Glutamatergic neuron (in vitro differentiated cells): Measurements from ENCODE around the gene PSMB1. TPM values are rescaled to one million over a fixed set of nuclear protein-coding genes. Genes with fewer than 3 reads are reported as not detected.

Experiments used
- DNase-seq: peaks from one replicate; pipeline ENCODE4 v3.0.0; 2022
- H3K27ac Mint-ChIP-seq: one replicate; pipeline ENCODE4 v1.8.0; 2020; ENCODE audit warnings: mild to moderate bottlenecking, mixed read lengths, inconsistent platforms; ENCODE audit not compliant: unreplicated experiment
- H3K27me3 Mint-ChIP-seq: one replicate; pipeline ENCODE4 v1.8.0; 2020; ENCODE audit warnings: mild to moderate bottlenecking, moderate library complexity, mixed read lengths, inconsistent platforms; ENCODE audit not compliant: unreplicated experiment
- H3K36me3 Mint-ChIP-seq: one replicate; pipeline ENCODE4 v1.8.0; 2020; ENCODE audit warnings: mild to moderate bottlenecking, mixed read lengths, inconsistent platforms; ENCODE audit not compliant: unreplicated experiment
- H3K4me1 Mint-ChIP-seq: one replicate; pipeline ENCODE4 v1.8.0; 2020; ENCODE audit warnings: mild to moderate bottlenecking, low read depth, mixed read lengths, inconsistent platforms; ENCODE audit not compliant: unreplicated experiment
- H3K4me3 Mint-ChIP-seq: one replicate; pipeline ENCODE4 v1.8.0; 2020; ENCODE audit warnings: mild to moderate bottlenecking, mixed read lengths, inconsistent platforms; ENCODE audit not compliant: unreplicated experiment
- H3K9me3 Mint-ChIP-seq: one replicate; pipeline ENCODE4 v1.8.0; 2020; ENCODE audit warnings: mild to moderate bottlenecking, moderate library complexity, mixed read lengths, inconsistent platforms; ENCODE audit not compliant: unreplicated experiment
- total RNA-seq: library from RNA; stranded (reverse); fragmentation: NEBNext Ultra II Directional; extraction: Animal tissue kit (Norgen Biotek cat#: 25700); gene quantifications from one replicate; pipeline ENCODE4 v1.2.1, GENCODE V29; 2021; ENCODE audit not compliant: unreplicated experiment
- TF ChIP-seq, protein P1 (sequence below): fragments of 200-600 bp; sonication (generic); IDR thresholded peaks from one replicate; pipeline ENCODE4 v1.5.0; 2021; ENCODE audit not compliant: partially characterized antibody, unreplicated experiment

PSMB1 gene
- total RNA-seq, 1 donor from 2014 or later: 149 TPM

DNA sequence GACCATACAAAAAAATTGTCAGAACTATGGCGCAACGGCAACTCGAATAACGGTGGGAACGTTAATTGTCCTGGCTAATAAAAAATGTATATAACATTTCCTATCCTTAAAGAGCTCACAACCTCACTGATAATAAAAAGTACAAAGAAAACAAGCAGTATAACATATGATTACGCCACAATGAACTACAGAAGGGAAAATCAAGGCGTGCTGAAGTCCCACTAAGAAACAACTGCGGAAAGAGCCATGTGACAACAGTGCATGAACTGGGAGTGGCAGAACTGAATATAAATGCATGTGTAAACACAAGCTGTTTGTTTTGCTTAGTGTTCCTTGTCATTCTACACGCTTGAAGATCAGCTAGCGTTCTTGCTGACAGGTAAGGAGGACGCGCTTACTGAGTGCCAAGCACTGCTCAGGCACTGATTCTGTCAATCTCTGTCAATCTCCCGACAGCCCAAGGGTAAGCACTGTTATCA, 466 bp upstream of the PSMB1 start:
- DNase-seq: no peak
- TF ChIP-seq, protein P1, sequence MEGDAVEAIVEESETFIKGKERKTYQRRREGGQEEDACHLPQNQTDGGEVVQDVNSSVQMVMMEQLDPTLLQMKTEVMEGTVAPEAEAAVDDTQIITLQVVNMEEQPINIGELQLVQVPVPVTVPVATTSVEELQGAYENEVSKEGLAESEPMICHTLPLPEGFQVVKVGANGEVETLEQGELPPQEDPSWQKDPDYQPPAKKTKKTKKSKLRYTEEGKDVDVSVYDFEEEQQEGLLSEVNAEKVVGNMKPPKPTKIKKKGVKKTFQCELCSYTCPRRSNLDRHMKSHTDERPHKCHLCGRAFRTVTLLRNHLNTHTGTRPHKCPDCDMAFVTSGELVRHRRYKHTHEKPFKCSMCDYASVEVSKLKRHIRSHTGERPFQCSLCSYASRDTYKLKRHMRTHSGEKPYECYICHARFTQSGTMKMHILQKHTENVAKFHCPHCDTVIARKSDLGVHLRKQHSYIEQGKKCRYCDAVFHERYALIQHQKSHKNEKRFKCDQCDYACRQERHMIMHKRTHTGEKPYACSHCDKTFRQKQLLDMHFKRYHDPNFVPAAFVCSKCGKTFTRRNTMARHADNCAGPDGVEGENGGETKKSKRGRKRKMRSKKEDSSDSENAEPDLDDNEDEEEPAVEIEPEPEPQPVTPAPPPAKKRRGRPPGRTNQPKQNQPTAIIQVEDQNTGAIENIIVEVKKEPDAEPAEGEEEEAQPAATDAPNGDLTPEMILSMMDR: no peak
- no peaks in the 10 kb centered on the region for H3K9me3 Mint-ChIP-seq
- peaks cover 12% of the 10 kb centered on the region for H3K4me1 Mint-ChIP-seq
- no peak overlapping the region for H3K4me3 Mint-ChIP-seq
- no peak overlapping the region for H3K27ac Mint-ChIP-seq
- H3K36me3 Mint-ChIP-seq: no peaks in the 10 kb centered on the region
- peaks cover 2% of the 10 kb centered on the region for H3K27me3 Mint-ChIP-seq

DNA sequence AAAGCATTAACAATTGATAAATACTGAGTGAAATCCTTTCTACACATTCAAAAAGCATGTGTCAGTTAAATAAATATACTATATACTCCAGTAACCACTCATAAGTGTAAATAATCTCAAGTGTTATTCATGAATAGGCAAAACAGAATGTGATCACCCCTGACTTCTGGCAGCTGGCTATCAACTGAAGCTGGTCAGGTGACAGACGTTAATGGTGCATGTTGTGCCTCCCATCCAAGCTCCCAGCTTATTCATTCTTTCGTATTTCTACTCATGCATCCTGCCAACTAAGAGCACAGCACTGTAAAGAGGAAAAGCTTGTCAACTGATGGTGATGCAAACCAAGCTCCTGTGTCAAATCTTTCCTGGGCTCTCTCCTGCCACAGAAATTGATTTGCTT, 7.7 kb downstream of the PSMB1 start:
- TF ChIP-seq, protein P1: no peak
- no peaks in the 10 kb centered on the region for H3K9me3 Mint-ChIP-seq
- H3K27me3 Mint-ChIP-seq: peaks cover 2% of the 10 kb centered on the region
- no peak for DNase-seq
- no peak overlapping the region for H3K27ac Mint-ChIP-seq
- H3K36me3 Mint-ChIP-seq: no peaks in the 10 kb centered on the region
- H3K4me3 Mint-ChIP-seq: no peak overlapping the region
- H3K4me1 Mint-ChIP-seq: peaks cover 6% of the 10 kb centered on the region

DNA sequence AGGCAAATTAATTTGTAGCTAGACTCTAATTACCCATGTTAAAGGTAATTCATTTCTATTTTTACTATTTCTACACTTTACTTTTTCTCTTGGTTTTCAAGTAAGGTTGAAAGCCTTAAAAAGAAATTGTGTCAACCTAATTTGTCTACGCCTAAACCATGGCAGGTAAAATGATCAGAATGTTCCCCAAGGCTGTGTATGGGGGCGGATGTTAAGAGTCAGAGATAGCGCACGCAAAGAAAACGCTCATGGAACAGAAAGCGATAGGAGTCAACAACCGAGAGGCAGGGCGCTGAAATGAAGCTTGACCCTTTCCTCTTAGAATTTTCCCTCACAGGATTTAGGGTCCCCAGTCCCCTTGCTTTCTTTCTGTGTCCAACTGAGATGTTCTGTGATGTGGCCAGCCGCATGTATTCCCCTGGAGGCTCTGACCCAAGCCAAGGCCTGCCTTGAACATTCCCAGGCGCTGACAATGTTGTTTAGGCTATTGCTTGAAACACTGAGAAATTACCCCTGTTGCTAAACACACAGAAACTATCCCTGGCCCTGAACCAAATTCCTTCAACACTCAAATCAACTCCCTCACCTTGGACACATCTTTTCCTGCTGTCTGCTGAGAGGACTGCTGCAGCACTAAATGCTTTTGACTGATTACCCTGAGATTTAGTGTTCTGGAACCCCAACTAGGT, 10.9 kb downstream of the PSMB1 start:
- no peaks in the 10 kb centered on the region for H3K36me3 Mint-ChIP-seq
- peaks cover 2% of the 10 kb centered on the region for H3K27me3 Mint-ChIP-seq
- no peak overlapping the region for H3K4me3 Mint-ChIP-seq
- TF ChIP-seq, protein P1: no peak
- no peak for DNase-seq
- no peaks in the 10 kb centered on the region for H3K9me3 Mint-ChIP-seq
- no peak overlapping the region for H3K27ac Mint-ChIP-seq
- H3K4me1 Mint-ChIP-seq: no peaks in the 10 kb centered on the region

DNA sequence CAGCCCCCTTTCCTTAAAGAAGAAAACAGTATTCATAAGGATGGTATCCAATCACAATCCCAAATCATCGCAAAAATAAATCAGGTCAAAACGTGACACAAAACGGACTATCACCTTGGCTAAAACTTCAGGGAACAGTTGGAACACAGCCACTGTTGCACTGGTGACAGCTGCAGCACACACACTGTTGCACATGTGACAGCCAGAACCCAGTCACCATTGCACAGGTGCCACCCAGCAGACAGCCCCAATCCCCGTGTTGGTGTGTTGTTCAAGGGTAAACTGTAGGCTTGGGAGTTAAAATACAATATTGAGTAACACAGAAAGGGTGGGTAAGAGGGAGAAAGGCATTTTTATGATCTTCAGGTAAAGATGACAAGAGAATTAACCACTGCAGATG, 15.8 kb downstream of the PSMB1 start:
- H3K27ac Mint-ChIP-seq: no peak overlapping the region
- no peak overlapping the region for H3K4me3 Mint-ChIP-seq
- no peaks in the 10 kb centered on the region for H3K36me3 Mint-ChIP-seq
- peaks cover 2% of the 10 kb centered on the region for H3K27me3 Mint-ChIP-seq
- TF ChIP-seq, protein P1: no peak
- no peak for DNase-seq
- no peaks in the 10 kb centered on the region for H3K9me3 Mint-ChIP-seq
- no peaks in the 10 kb centered on the region for H3K4me1 Mint-ChIP-seq

DNA sequence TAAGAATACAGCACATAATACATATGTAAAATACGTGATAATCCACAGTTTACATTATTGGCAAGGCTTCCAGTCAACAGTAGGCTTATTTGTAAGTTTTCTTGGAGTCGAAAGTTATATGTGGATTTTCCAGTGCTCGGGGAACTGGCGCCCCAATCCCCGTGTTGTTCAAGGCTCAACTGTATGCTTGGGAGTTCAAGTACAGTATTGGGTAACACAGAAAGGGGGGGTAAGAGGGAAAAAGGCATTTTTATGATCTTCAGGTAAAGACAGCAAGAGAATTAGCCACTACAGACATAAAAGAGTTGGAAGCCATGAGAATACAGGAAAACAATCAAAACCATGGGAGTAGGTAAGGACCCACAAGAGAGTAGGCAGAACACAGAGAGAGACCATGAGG, 16.4 kb downstream of the PSMB1 start:
- no peak for DNase-seq
- Mint-ChIP-seq H3K27me3 (peaks cover 2% of the 10 kb centered on the region), H3K9me3 (no peaks in the 10 kb centered on the region), H3K4me1 (no peaks in the 10 kb centered on the region), H3K4me3 (no peak overlapping the region), H3K36me3 (no peaks in the 10 kb centered on the region), H3K27ac (no peak overlapping the region)
- TF ChIP-seq, protein P1: no peak
